ENCODE results near the gene CASK.

GRCh38 chrX:41661366-41662095 is 261.8 kb downstream of the CASK start:
- TF ChIP-seq CTCF (IDR thresholded peaks at IDR 0.05) (no peak), POLR2A (IDR thresholded peaks at IDR 0.05) (no peak)

Data from adrenal gland (tissue), 5 donors.